ENCODE measurements around the gene GPC3.
"Not testable (repeated sequence)": the region's sequence is repeated elsewhere in the genome, so short reads cannot be mapped to it uniquely, and the experiment has no call there.

GPC3 gene

GRCh38 chrX:133834771-133835170, 150.6 kb downstream of the GPC3 start:
- DNase-seq: no peak

DNA sequence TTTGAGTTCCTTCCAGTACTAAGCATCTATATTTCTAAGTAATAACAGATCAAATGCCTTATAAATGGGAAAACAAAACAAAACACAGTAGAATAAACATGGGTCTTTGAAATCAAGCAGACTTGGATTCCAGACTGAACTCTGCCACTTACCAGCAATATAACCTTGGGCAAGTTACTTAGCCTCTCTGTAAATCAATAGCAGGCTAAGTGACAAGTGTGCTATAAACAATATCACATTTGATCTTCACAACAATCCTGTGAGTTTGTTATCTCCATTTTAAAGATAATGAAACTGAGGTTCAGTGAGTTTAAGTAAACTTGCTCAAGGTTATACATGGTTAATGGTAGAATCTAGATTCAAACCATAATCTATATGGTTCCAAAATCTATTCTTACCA, 165.8 kb downstream of the GPC3 start:
- DNase-seq: no peak

DNA sequence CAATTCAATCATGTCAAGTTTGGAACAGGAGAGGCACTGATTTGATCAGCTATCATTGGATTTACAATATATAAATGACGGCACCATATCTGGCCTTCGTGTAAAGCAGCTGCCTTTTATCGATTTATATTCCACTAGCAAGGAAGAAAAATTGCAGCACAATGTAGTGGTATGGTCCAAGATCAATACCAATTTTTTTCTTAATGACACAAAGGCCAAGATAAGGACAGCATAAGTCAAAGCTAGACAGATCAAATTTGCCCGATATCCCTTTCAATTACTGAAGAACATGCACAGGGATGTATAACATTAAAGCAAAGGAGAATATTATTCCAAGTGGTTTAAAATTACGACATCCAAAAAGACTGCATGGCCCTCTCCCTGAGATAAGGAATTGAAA, 167.4 kb downstream of the GPC3 start:
- DNase-seq: no peak

GRCh38 chrX:133815496-133815895, 169.9 kb downstream of the GPC3 start:
- no peak for DNase-seq

- no peak for DNase-seq
These were observed 171.4 kb downstream of the GPC3 start for GRCh38 chrX:133813971-133814370.

DNA sequence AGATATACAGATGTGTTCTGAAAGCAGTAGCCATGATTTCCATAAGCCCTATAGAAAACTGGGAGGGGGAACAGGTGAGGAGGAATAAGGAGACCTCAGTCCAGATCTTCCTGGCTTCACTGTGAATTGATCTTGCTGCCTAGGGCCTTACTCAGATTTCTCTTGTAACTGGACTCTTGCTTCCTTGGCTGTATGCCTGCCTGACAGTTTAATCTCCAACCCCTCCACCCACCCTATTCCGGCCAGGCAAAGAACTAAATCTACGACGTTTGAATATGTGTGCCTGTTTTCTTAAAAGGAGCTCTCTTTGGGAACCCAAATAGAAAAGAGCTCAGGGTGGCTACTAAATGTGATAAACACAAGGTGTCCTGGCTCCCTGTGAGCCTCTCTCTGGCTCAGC, 173.0 kb downstream of the GPC3 start:
- DNase-seq: no peak

DNA sequence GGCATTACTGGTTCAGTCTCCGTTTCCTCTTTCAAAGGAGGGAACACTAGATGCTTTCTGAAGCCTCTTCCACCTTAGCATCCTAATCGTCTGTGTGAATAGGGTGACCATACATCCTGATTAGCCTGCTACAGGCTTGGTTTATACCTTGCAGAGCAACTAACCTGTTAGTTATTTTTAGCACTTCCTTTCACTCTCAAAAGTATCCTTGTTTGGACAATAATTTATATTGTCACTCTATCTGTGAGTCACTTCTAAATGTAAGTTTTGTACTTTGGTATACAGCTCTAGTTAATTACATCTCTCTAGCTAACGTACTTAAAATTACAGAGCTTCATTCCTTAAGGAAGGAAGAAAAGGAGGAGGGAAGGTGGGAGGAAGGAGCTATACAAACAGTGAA, 174.5 kb downstream of the GPC3 start:
- DNase-seq: no peak

GRCh38 chrX:133804072-133804471, 181.3 kb downstream of the GPC3 start:
- DNase-seq: no peak

- peak; percentile 10 for DNase-seq
These were observed 189.1 kb downstream of the GPC3 start for GRCh38 chrX:133796282-133796681.

GRCh38 chrX:133794126-133794525, 191.3 kb downstream of the GPC3 start:
- no peak for DNase-seq

- no peak for DNase-seq
These were observed 191.8 kb downstream of the GPC3 start for GRCh38 chrX:133793626-133794025.

GRCh38 chrX:133792198-133792953, 193.0 kb downstream of the GPC3 start:
- peak; percentile 71 for DNase-seq

DNA sequence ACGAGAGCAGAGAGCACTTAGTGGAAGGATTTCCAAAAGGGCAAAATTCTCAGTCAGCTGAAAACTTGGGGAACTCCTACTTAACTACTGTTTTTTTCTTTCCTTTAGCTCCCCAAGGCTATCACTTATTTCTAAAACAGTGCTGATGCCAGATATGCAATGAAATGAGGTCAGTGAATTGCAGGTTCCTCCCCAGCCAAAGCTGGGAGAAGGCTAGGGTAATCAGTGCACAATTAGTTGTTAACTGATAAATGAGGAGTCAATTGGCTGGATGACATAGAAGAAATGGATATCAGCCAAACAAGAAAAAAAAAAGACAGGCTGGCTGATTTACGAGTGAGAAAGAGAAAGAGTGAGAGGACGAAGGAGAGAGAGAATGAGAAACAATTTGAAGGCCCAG, 195.6 kb downstream of the GPC3 start:
- DNase-seq: no peak

DNA sequence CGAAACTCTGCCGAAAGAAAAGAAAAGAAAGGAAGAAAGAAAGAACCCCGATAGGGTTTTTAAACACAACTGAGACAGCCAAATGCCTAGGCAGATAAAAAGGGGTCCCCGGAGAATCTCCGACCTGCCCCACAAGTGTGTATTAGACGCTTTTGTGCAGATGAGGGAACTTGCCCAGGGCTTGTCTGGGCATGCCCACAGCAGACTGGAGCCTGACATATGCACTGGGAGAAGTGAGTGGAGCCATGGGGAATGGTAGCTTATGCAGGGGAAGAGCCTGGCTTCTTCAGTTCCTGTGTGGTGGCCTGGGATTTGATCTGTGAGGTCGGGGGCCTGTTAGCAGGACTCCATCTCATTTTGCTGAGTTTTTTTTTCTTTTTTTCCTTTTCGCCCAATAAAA, 199.0 kb downstream of the GPC3 start:
- DNase-seq: no peak

- DNase-seq: no peak
These were observed 202.1 kb downstream of the GPC3 start for GRCh38 chrX:133783274-133783673.

GRCh38 chrX:133781174-133781573, 204.2 kb downstream of the GPC3 start:
- DNase-seq: no peak

DNA sequence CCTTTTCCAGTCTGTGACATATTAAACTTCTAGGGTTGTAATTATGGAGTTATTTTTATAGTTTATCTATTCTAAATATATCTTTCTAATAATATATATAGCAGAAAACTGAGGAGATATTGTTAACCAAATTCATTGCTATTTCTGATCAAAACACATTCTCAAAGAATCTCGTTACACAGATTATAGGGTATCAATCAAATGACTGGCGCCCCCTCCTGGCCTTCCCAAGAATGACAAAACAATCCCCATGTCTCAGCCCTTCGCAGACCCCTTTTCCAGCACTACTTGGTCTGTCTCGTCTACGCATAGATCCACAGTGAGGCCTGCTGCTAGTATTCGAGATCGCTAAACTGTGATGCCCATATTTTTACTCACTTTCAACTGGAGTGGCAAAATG, 209.3 kb downstream of the GPC3 start:
- peak; percentile 21 for DNase-seq

DNA sequence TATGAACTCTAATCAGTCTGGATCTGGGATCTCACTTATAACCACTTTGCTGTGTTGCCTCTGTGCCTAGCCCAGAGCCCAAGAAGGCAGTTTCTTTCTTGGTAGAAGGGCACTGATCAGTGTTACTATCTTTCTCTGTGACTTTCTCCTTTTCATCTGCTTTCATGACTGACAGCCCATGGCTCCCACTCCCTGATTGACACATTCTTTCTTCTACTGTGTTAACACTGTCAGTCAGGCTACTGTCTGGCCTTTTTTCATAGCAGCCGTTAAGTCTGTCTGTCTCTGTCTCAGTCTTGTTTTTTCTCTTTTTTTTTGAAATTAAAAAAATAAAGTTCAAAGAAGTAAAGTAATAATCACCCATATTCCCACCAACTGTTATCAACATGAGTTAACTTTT, 210.6 kb downstream of the GPC3 start:
- DNase-seq: no peak

DNA sequence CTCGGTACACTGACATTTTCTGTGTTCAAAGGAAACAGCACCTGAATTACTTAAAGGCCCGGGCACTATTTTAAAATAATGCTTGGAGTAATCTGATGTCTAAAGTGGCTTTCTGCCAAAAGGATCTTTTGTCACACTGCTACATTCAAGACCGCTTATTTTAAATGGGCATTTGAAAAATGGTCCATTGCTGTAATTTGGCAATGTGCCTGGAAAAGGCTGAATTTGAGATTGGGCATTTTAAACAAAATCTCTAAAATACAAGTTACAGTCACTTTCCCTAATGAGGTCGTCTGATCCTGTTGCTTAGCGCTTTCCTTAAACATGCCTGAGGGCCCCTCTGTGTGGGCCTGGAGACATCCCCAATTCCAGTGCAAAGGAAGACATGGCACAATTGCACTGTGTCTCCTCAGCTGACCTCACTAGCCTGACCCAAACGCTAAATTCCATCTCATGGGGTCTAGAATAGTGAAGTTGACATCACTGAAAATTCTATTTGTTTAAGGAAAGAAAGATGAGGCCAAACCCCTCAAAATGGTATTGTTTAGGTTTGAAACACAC, 214.2 kb downstream of the GPC3 start:
- no peak for DNase-seq

DNA sequence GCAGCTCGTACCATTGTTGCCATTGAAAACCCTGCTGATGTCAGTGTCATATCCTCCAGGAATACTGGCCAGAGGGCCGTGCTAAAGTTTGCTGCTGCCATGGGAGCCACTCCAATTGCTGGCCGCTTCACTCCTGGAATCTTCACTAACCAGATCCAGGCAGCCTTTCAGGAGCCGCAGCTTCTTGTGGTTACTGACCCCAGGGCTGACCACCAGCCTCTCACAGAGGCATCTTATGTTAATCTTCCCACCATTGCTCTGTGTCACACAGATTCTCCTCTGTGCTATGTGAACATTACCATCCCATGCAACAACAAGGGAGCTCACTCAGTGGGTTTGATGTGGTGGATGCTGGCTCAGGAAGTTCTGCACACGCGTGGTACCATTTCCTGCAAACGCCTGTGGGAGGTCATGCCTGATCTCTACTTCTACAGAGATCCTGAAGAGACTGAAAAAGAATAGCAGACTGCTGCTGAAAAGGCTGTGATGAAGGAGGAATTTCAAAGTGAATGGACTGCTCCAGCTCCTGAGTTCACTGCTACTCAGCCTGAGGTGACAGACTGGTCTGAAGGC, 222.3 kb downstream of the GPC3 start:
- DNase-seq: not testable (repeated sequence)

DNA sequence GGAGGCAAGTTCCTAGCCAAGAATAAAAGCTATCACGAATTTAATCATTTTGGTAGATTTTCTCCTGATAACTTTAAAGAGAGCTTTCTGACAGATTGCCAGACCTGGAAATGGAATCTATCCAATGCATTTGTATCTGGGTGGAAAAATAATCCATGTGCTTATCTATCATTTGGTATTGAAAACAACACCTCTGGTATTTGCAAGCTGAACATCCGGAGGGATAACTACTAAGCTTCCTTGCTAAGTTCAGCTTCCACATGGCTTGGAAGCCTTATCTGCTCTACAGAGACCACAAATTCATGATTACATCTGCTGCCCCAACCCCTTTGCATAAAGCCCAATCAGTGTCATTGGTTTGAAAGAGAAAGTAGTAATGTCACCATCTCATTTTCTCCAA, 230.7 kb downstream of the GPC3 start:
- DNase-seq: peak; percentile 2

DNA sequence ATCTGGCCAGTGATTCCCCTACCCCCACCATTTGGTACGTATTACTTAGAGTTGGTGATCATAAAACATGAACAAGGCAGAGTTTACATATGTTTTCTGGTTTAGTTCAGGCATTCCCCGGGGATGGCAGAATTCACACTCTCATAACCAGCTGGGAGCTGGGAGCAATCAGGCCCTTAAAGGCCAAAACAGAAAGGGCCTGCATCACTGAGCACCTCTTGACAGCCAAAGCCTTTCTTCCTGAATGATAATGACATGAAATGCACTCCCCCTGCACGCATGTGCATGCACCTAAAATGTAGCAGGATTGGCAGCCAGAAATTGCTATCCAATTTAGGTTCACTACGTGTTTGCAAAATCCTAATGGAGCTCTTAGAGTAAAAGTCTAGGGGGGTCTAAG, 235.4 kb downstream of the GPC3 start:
- no peak for DNase-seq

DNA sequence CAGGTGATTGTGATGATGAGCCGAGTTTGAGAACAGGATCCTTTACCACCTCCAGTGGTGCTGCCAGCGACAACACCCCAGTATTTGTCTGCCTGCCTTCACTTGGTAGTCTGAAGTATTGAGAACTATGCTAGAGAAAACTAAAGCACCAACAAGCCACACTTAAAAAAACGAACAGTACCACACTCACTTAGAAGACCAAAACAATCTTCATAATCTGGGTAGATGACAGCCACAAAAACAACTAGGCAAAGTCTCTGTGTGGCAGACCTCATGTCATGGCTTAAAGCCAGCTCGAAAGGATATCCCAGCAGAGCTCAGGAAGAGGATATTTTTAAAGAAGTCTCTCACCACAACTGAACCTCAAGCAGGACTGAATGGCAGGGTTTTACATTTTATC, 236.0 kb downstream of the GPC3 start:
- DNase-seq: no peak

GRCh38 chrX:133747196-133747595, 238.2 kb downstream of the GPC3 start:
- DNase-seq: no peak

DNA sequence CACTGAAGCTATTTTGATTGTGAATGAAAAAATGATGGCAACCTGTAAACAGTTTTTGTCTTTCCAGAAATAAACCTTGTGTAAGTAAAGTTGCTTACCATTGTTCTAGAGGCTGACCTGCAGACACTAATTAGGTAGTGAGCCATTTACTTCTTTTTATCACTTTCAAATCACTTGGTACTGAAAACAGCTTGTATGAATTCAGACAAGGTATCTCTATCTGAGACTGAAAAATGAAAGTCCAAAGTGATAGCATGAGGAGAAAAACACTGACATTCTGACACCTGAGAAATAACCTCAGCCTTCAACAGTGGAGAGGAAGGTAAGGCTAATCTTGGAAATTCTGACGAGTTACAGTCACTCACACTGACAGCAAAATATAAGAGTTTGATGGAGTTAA, 238.8 kb downstream of the GPC3 start:
- no peak for DNase-seq

Data from OCI-M1 (cell line).